ENCODE data around the gene B4GAT1. TPM values are rescaled to one million over a fixed set of nuclear protein-coding genes. Genes with fewer than 3 reads are reported as not detected.

Gene B4GAT1
- total and polyA plus RNA-seq, 2 donors (not counting 3 experiments of a cell fraction or from before 2014, with no cell fraction given), result 21.2 to 21.6 TPM

DNA sequence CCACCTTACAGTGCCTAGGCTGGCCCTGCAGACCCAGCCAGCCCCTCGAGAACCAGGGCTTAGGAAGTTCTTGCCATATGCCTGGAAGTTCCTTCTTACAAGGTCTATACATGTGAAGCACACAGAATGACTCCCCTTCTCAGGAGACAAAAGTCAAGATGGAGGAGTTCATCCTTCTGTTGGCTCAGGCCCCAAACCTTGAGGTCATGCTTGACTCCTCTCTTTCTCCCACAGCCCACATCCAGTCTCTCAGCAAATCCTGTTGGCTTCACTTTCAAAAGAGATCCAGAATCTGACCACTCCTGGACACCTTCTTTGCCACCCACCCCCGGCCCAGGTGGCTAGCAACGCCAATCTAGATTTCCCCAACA is 28.8 kb downstream of the B4GAT1 start:
- BruUV-seq (replicated peaks), result no TSS peak
- Histone ChIP-seq H2AFZ (ENCODE audit: low read depth, low read length) (no peak overlapping the region), H3K9ac (replicated peaks; ENCODE audit: extremely low read depth, insufficient read depth, low read length) (no peak overlapping the region), H3K79me2 (ENCODE audit: control insufficient read depth, insufficient read depth, low read length) (no peaks in the 10 kb centered on the region), H3K9me3 (replicated peaks; ENCODE audit: control insufficient read depth, insufficient read depth, low read length) (no peaks in the 10 kb centered on the region), H3K27me3 (ENCODE audit: control insufficient read depth in 2 of 2, insufficient read depth in 2 of 2, low read length in 2 of 2) (peaks cover 5 to 7% of the 10 kb centered on the region in 2 experiments), H4K20me1 (replicated peaks; ENCODE audit: control insufficient read depth, extremely low read depth, insufficient read depth, low read length) (no peaks in the 10 kb centered on the region), H3K36me3 (ENCODE audit: control insufficient read depth in 2 of 2, extremely low read depth in 1 of 2, insufficient read depth in 2 of 2, low read length in 2 of 2) (no peaks in the 10 kb centered on the region), H3K4me2 (ENCODE audit: insufficient read depth, low read length) (no peak overlapping the region), H3K9me1 (replicated peaks; ENCODE audit: control insufficient read depth, extremely low read depth, insufficient read depth, low read length) (no peaks in the 10 kb centered on the region), H3K4me1 (ENCODE audit: control insufficient read depth, extremely low read depth, insufficient read depth, low read length) (no peaks in the 10 kb centered on the region), H3K27ac (ENCODE audit: insufficient read depth, low read depth, low read length) (no peak overlapping the region), H3K4me3 (replicated peaks in 1 of 3; ENCODE audit: insufficient read depth in 1 of 3, low read depth in 1 of 3, low read length in 3 of 3) (no peak overlapping the region)
- no peak for TF ChIP-seq POLR2A (IDR thresholded peaks at IDR 0.05; ENCODE audit: low read depth, low read length)
- ChIA-PET CTCF (interaction anchor here (9.5 kb wide), 1 partner anchor 14 kb away, joined by 225 read pairs; the partner anchor contains the start of gene RIN1), POLR2A (no interaction called here)
- DNase-seq (ENCODE audit: low read depth, low spot score), result no peak
- FAIRE-seq, result no peak
- dilution Hi-C loops (cut with MboI; ENCODE audit: extremely low pct_ligation_motif_present, low sequenced_read_pairs), result no loop called here
- intact Hi-C loops (cut with micrococcal nuclease), result no loop called here

GRCh38 chr11:66317723-66318599 is 29.5 kb downstream of the B4GAT1 start:
- Histone ChIP-seq H3K27me3 (ENCODE audit: control insufficient read depth in 2 of 2, insufficient read depth in 2 of 2, low read length in 2 of 2) (peaks cover 5 to 7% of the 10 kb centered on the region in 2 experiments), H3K9me1 (replicated peaks; ENCODE audit: control insufficient read depth, extremely low read depth, insufficient read depth, low read length) (no peaks in the 10 kb centered on the region), H3K9me3 (replicated peaks; ENCODE audit: control insufficient read depth, insufficient read depth, low read length) (no peaks in the 10 kb centered on the region), H3K4me3 (replicated peaks in 1 of 3; ENCODE audit: insufficient read depth in 1 of 3, low read depth in 1 of 3, low read length in 3 of 3) (no peak overlapping the region), H2AFZ (ENCODE audit: low read depth, low read length) (no peak overlapping the region), H3K36me3 (ENCODE audit: control insufficient read depth in 2 of 2, extremely low read depth in 1 of 2, insufficient read depth in 2 of 2, low read length in 2 of 2) (no peaks in the 10 kb centered on the region), H3K27ac (ENCODE audit: insufficient read depth, low read depth, low read length) (no peak overlapping the region), H3K9ac (replicated peaks; ENCODE audit: extremely low read depth, insufficient read depth, low read length) (no peak overlapping the region), H3K4me2 (ENCODE audit: insufficient read depth, low read length) (no peak overlapping the region), H4K20me1 (replicated peaks; ENCODE audit: control insufficient read depth, extremely low read depth, insufficient read depth, low read length) (no peaks in the 10 kb centered on the region), H3K79me2 (ENCODE audit: control insufficient read depth, insufficient read depth, low read length) (no peaks in the 10 kb centered on the region), H3K4me1 (ENCODE audit: control insufficient read depth, extremely low read depth, insufficient read depth, low read length) (no peaks in the 10 kb centered on the region)
- dilution Hi-C loops (cut with MboI; ENCODE audit: extremely low pct_ligation_motif_present, low sequenced_read_pairs) (no loop called here), intact Hi-C loops (cut with micrococcal nuclease) (no loop called here)
- POLR2A ChIA-PET, result no interaction called here
- no peak for FAIRE-seq
- no peak for DNase-seq (ENCODE audit: low read depth, low spot score)
- no peak for TF ChIP-seq CTCF (IDR thresholded peaks at IDR 0.05; ENCODE audit: extremely low read depth in 1 of 2, insufficient read depth in 1 of 2, low read depth in 1 of 2, low read length in 2 of 2)
- TF ChIP-seq GATA2 (IDR thresholded peaks at IDR 0.05; ENCODE audit: insufficient read depth, insufficient read length, low read depth, low read length), result no peak
- no peak for TF ChIP-seq FOS (IDR thresholded peaks at IDR 0.05; ENCODE audit: borderline replicate concordance, insufficient read depth, low read length)
- TF ChIP-seq MYC (IDR thresholded peaks at IDR 0.05; ENCODE audit: low read depth, low read length), result no peak
- no peak for TF ChIP-seq MAX (IDR thresholded peaks at IDR 0.05; ENCODE audit: insufficient read depth, insufficient read length)
- TF ChIP-seq JUN (IDR thresholded peaks at IDR 0.05; ENCODE audit: borderline replicate concordance, insufficient read depth, insufficient read length, low read depth), result no peak
- no peak for TF ChIP-seq EZH2 (IDR thresholded peaks at IDR 0.05; ENCODE audit: borderline replicate concordance, low read depth, low read length, severe bottlenecking)
- no peak for TF ChIP-seq POLR2AphosphoS5 (IDR thresholded peaks at IDR 0.05; ENCODE audit: insufficient read depth, low read depth, low read length)
- CTCF ChIA-PET, result interaction anchor here (1.6 to 9.5 kb wide), 2 partner anchors 15 to 36 kb away, joined by 5 to 225 read pairs; partner anchors contain the start of gene RIN1
- BruUV-seq (replicated peaks), result no TSS peak
